HCT116 (cell line): ENCODE data around the gene WNT1. TPM values are rescaled to one million over a fixed set of nuclear protein-coding genes. Genes with fewer than 3 reads are reported as not detected.

Experiments used
- ATAC-seq: fragments of 200-7000 bp; cut with Tn5 transposase; 2 replicates; pipeline ENCODE4 v1.9.1; 2020; ENCODE audit warnings: mild to moderate bottlenecking, moderate library complexity
- BruUV-seq: library from RNA; stranded (reverse); fragments of 400-500 nt; replicated peaks from 2 replicates; lab custom pipeline; 2021; lab: Mats Ljungman, UMichigan
- CTCF ChIA-PET: fragments of 300-600 bp; sonication (Branson Sonifier 250); formaldehyde crosslinking; loops from one replicate; lab custom pipeline; 2021; ENCODE audit warnings: antibody characterized with exemption; lab: Charles Lee
- POLR2A ChIA-PET: fragments of 300-600, 350-600 bp; sonication (Branson Sonifier 250); formaldehyde crosslinking; loops from one replicate; lab custom pipeline; 2021; ENCODE audit warnings: antibody characterized with exemption; lab: Charles Lee
- RAD21 ChIA-PET, 2 experiments: fragments of 300-600 bp; sonication (Branson Sonifier 250); formaldehyde crosslinking; loops; one replicate each; lab custom pipeline; 2023; ENCODE audit warnings: low total read pairs in 2 of 2; ENCODE audit not compliant: uncharacterized antibody in 2 of 2, unreplicated experiment in 2 of 2, low non-redundant PET in 1 of 2; lab: Charles Lee
- DNase-seq: peaks from one replicate; pipeline ENCODE4 v3.0.0-alpha.2; 2010; ENCODE audit warnings: low read depth, low spot score
- H2AFZ ChIP-seq: fragments of 200-600 bp; shearing (Covaris generic), sonication (generic); 2 replicates; pipeline ENCODE4 v1.6.1; 2017; ENCODE audit warnings: low read depth, mixed run types, mixed read lengths, antibody characterized with exemption, low read length; ENCODE audit not compliant: poor library complexity, severe bottlenecking
- H3K27ac ChIP-seq: 2 replicates; pipeline ENCODE4 v1.5.1; 2012; ENCODE audit warnings: low read depth, low read length
- H3K27me3 ChIP-seq: fragments of 200-600 bp; sonication (generic); 2 replicates; pipeline ENCODE4 v1.6.1; 2016; ENCODE audit warnings: mixed run types, low read length, mixed read lengths; ENCODE audit not compliant: insufficient read depth
- H3K36me3 ChIP-seq, 2 experiments: fragments of 200-500 bp in 1 of 2; fragments of 200-600 bp in 1 of 2; sonication (Bioruptor generic) in 1 of 2; sonication (generic) in 1 of 2; 2 replicates each; pipeline versions ENCODE4 v1.5.1 to v1.6.1; 2014 to 2016; ENCODE audit warnings: low read length in 2 of 2, inconsistent platforms in 1 of 2, mixed read lengths in 1 of 2, mixed run types in 1 of 2; ENCODE audit not compliant: insufficient read depth in 2 of 2, control insufficient read depth in 1 of 2
- H3K4me1 ChIP-seq, 2 experiments: fragments of 200-600 bp in 1 of 2; sonication (generic) in 1 of 2; 2 replicates each; pipeline versions ENCODE4 v1.5.1 to v1.6.1; 2012 to 2017; ENCODE audit warnings: low read length in 2 of 2, inconsistent platforms in 1 of 2, mild to moderate bottlenecking in 1 of 2, mixed read lengths in 1 of 2, mixed run types in 1 of 2, moderate library complexity in 1 of 2; ENCODE audit not compliant: insufficient read depth in 2 of 2, control insufficient read depth in 1 of 2
- H3K4me2 ChIP-seq: fragments of 200-600 bp; sonication (generic); 2 replicates; pipeline ENCODE4 v1.6.1; 2017; ENCODE audit warnings: mixed run types, low read length, mixed read lengths
- H3K4me3 ChIP-seq, 2 experiments: fragments of 200-600 bp in 1 of 2; sonication (generic) in 1 of 2; replicated peaks in 1 of 2; 2 replicates each; pipeline ENCODE4 v1.5.1; 2011 to 2016; ENCODE audit warnings: low read length in 2 of 2, control low read depth in 1 of 2, low read depth in 1 of 2, mild to moderate bottlenecking in 1 of 2, mixed read lengths in 1 of 2, mixed run types in 1 of 2
- H3K79me2 ChIP-seq: fragments of 200-600 bp; sonication (generic); 2 replicates; pipeline ENCODE4 v1.6.1; 2017; ENCODE audit warnings: mild to moderate bottlenecking, mixed run types, low read length, moderate library complexity, mixed read lengths; ENCODE audit not compliant: insufficient read depth
- H3K9ac ChIP-seq: fragments of 200-600 bp; sonication (generic); 2 replicates; pipeline ENCODE4 v1.6.1; 2016; ENCODE audit warnings: low read length, mixed read lengths
- H3K9me2 ChIP-seq: fragments of 200-600 bp; sonication (generic), shearing (Covaris generic); 2 replicates; pipeline ENCODE4 v1.6.1; 2017; ENCODE audit warnings: mixed run types, mild to moderate bottlenecking, moderate library complexity; ENCODE audit not compliant: insufficient read depth
- H3K9me3 ChIP-seq, 2 experiments: fragments of 200-500 bp in 1 of 2; fragments of 200-600 bp in 1 of 2; sonication (Bioruptor generic) in 1 of 2; sonication (generic) in 1 of 2; 2 replicates each; pipeline ENCODE4 v1.6.1; 2014 to 2017; ENCODE audit warnings: low read length in 2 of 2, mixed read lengths in 2 of 2, inconsistent platforms in 1 of 2, low read depth in 1 of 2, mild to moderate bottlenecking in 1 of 2, mixed run types in 1 of 2, moderate library complexity in 1 of 2; ENCODE audit not compliant: control insufficient read depth in 1 of 2, insufficient read depth in 1 of 2
- H4K20me1 ChIP-seq: fragments of 200-600 bp; sonication (generic), shearing (Covaris generic); 2 replicates; pipeline ENCODE4 v1.6.1; 2017; ENCODE audit warnings: mixed run types, mild to moderate bottlenecking, moderate library complexity; ENCODE audit not compliant: insufficient read depth
- CEBPB ChIP-seq: IDR thresholded peaks from 2 replicates; pipeline ENCODE4 v1.6.1; 2012; ENCODE audit warnings: low read depth
- CTCF ChIP-seq, 3 experiments: fragments of 200-600 bp in 1 of 3; sonication (generic) in 1 of 3; IDR thresholded peaks in 2 of 3; conservative IDR thresholded peaks in 1 of 3; 2 replicates each; pipeline ENCODE4 v1.5.1; 2012 to 2017; ENCODE audit warnings: low read depth in 2 of 3, low read length in 2 of 3, antibody characterized with exemption in 1 of 3, borderline replicate concordance in 1 of 3, control low read depth in 1 of 3, mild to moderate bottlenecking in 1 of 3, mixed read lengths in 1 of 3, mixed run types in 1 of 3, moderate library complexity in 1 of 3; ENCODE audit not compliant: insufficient read depth in 1 of 3
- ELF1 ChIP-seq: IDR thresholded peaks from 2 replicates; pipeline ENCODE4 v1.6.1; 2012; ENCODE audit warnings: low read depth, borderline replicate concordance
- EZH2 ChIP-seq: fragments of 200-600 bp; sonication (generic); IDR thresholded peaks from 2 replicates; pipeline ENCODE4 v1.6.1; 2017; ENCODE audit warnings: antibody characterized with exemption, mixed run types
- EZH2phosphoT487 ChIP-seq: fragments of 200-600 bp; IDR thresholded peaks from 2 replicates; pipeline ENCODE4 v1.6.1; 2018; ENCODE audit warnings: antibody characterized with exemption, borderline replicate concordance
- MAX ChIP-seq: IDR thresholded peaks from 2 replicates; pipeline ENCODE4 v1.6.1; 2012
- POLR2AphosphoS5 ChIP-seq: IDR thresholded peaks from 2 replicates; pipeline ENCODE4 v1.6.1; 2011; ENCODE audit warnings: mild to moderate bottlenecking, low read depth, low read length, moderate library complexity
- RAD21 ChIP-seq: IDR thresholded peaks from 2 replicates; pipeline ENCODE4 v1.6.1; 2012; ENCODE audit warnings: low read depth, mild to moderate bottlenecking
- REST ChIP-seq: IDR thresholded peaks from 2 replicates; pipeline ENCODE4 v1.6.1; 2012; ENCODE audit warnings: low read depth
- SRF ChIP-seq: IDR thresholded peaks from 2 replicates; pipeline ENCODE4 v1.6.1; 2012; ENCODE audit warnings: low read depth
- TCF7L2 ChIP-seq: IDR thresholded peaks from 2 replicates; pipeline ENCODE4 v1.7.0; 2011; ENCODE audit warnings: borderline replicate concordance, inconsistent platforms; ENCODE audit not compliant: insufficient read depth, insufficient read length; ENCODE audit errors: extremely low read depth
- YY1 ChIP-seq: IDR thresholded peaks from 2 replicates; pipeline ENCODE4 v1.6.1; 2011; ENCODE audit warnings: low read length, low read depth, moderate library complexity, mild to moderate bottlenecking; ENCODE audit not compliant: insufficient replicate concordance; ENCODE audit errors: extremely low read depth
- ZBTB33 ChIP-seq: IDR thresholded peaks from 2 replicates; pipeline ENCODE4 v1.6.1; 2011; ENCODE audit warnings: mild to moderate bottlenecking, low read length, moderate library complexity; ENCODE audit not compliant: insufficient replicate concordance; ENCODE audit errors: extremely low read depth
- ZFX ChIP-seq: fragments of 450-650 bp; IDR thresholded peaks from 2 replicates; pipeline ENCODE4 v1.6.1; 2017
- ZNF274 ChIP-seq: fragments of 200-500 bp; sonication (Bioruptor generic); IDR thresholded peaks from 2 replicates; pipeline ENCODE4 v1.6.1; 2014; ENCODE audit warnings: mild to moderate bottlenecking, low read depth, low read length, inconsistent platforms
- intact Hi-C: fragments of 100-400 bp; cut with micrococcal nuclease; formaldehyde crosslinking; loops from 2 replicates; pipeline ENCODE4 v1.10.0; 2022
- total RNA-seq: library from RNA; stranded (reverse); gene quantifications from one replicate; pipeline ENCODE4 v1.2.1, GENCODE V29; 2021; ENCODE audit not compliant: unreplicated experiment

WNT1 gene
- total RNA-seq, 1 experiment from 2014 or later = not detected

- TF ChIP-seq YY1 = peak; percentile 64
Observed at GRCh38 chr12:48957141-48958048, 20.7 kb upstream of the WNT1 start, which contains the start of gene ARF3 (continued).

- peak overlapping the region; percentile 76 for H3K9ac ChIP-seq
- no peak overlapping the region for H3K27ac ChIP-seq
- H2AFZ ChIP-seq = no peak overlapping the region
- intact Hi-C loops = no loop called here
- H3K4me2 ChIP-seq = peak overlapping the region; percentile 82
- H3K79me2 ChIP-seq = peaks cover 42% of the 10 kb centered on the region
- BruUV-seq = no TSS peak
- TF ChIP-seq EZH2 = no peak
- no peak for TF ChIP-seq TCF7L2
- no peak for TF ChIP-seq ZNF274
- TF ChIP-seq ZBTB33 = no peak
- TF ChIP-seq ELF1 = no peak
- TF ChIP-seq YY1 = no peak
- TF ChIP-seq CEBPB = no peak
- TF ChIP-seq SRF = no peak
- no peak for TF ChIP-seq RAD21
- TF ChIP-seq REST = no peak
- no peak for TF ChIP-seq POLR2AphosphoS5
- TF ChIP-seq CTCF (IDR thresholded peaks at IDR 0.05 in 2 of 3, conservative IDR thresholded peaks at IDR 0.05 in 1 of 3; ENCODE audit: borderline replicate concordance in 1 of 3, insufficient read depth in 1 of 3, low read depth in 2 of 3, low read length in 2 of 3) = no peak
- no peak for TF ChIP-seq MAX
- no peak for TF ChIP-seq EZH2phosphoT487
- no peak for TF ChIP-seq ZFX
- peak overlapping the region; percentile 94 to 95 for H3K4me3 ChIP-seq
- CTCF ChIA-PET = interaction anchor here (1.1 to 2.8 kb wide), 3 partner anchors 19 to 105 kb away, joined by 4 to 18 read pairs (median 8); no protein-coding TSS in a partner anchor
- peaks cover 3 to 18% of the 10 kb centered on the region in 2 experiments for H3K4me1 ChIP-seq
- RAD21 ChIA-PET = no interaction called here
- DNase-seq (no peak), ATAC-seq (no peak)
- peaks cover 7 to 21% of the 10 kb centered on the region in 2 experiments; a peak in 3 of 4 replicates for H3K36me3 ChIP-seq
- no peaks in the 10 kb centered on the region for H3K27me3 ChIP-seq
- POLR2A ChIA-PET = no interaction called here
- H4K20me1 ChIP-seq = peaks cover 6% of the 10 kb centered on the region; the same call in 1 of the 2 replicates
- H3K9me3 ChIP-seq = no peaks in the 10 kb centered on the region
- H3K9me2 ChIP-seq = no peaks in the 10 kb centered on the region
Observed at GRCh38 chr12:48958049-48958388, 20.1 kb upstream of the WNT1 start.
